Fibroblast of the aortic adventitia (primary cell): ENCODE data around the gene RARB. TPM values are rescaled to one million over a fixed set of nuclear protein-coding genes. Genes with fewer than 3 reads are reported as not detected.
A peak's percentile ranks its signal among the peaks of the same experiment; 100 is the strongest.

ENCODE experiments used
- DNase-seq: peaks from one replicate; pipeline ENCODE4 v3.0.0-alpha.2; 2010; ENCODE audit warnings: low read depth
- H3K4me3 ChIP-seq: 2 replicates; pipeline ENCODE4 v1.5.1; 2011; ENCODE audit warnings: low read depth, mild to moderate bottlenecking, control low read depth, low read length, moderate library complexity
- total RNA-seq: library from RNA; depleted of rRNA; stranded (reverse); fragments of >200 nt; gene quantifications from 2 replicates; pipeline ENCODE4 v1.2.3, GENCODE V29; 2012; ENCODE audit warnings: low replicate concordance
- TF ChIP-seq, protein P1 (sequence below): IDR thresholded peaks from 2 replicates; pipeline ENCODE4 v1.5.1; 2011; ENCODE audit warnings: mild to moderate bottlenecking, low read length, control low read depth, inconsistent platforms; ENCODE audit not compliant: insufficient read depth

The RARB gene
- total RNA-seq, result 3.1 and 4.2 TPM in 2 replicates

DNA sequence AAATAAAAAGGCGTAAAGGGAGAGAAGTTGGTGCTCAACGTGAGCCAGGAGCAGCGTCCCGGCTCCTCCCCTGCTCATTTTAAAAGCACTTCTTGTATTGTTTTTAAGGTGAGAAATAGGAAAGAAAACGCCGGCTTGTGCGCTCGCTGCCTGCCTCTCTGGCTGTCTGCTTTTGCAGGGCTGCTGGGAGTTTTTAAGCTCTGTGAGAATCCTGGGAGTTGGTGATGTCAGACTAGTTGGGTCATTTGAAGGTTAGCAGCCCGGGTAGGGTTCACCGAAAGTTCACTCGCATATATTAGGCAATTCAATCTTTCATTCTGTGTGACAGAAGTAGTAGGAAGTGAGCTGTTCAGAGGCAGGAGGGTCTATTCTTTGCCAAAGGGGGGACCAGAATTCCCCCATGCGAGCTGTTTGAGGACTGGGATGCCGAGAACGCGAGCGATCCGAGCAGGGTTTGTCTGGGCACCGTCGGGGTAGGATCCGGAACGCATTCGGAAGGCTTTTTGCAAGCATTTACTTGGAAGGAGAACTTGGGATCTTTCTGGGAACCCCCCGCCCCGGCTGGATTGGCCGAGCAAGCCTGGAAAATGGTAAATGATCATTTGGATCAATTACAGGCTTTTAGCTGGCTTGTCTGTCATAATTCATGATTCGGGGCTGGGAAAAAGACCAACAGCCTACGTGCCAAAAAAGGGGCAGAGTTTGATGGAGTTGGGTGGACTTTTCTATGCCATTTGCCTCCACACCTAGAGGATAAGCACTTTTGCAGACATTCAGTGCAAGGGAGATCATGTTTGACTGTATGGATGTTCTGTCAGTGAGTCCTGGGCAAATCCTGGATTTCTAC lies at the start of gene RARB:
Gene RARB, plus strand, starts transcription at position 322 of the 847 bp plus-strand sequence. Its CDS starts 469 bp downstream, at position 791.
- peak within 1 kb of the TSS; percentile 80 for H3K4me3 ChIP-seq
- TF ChIP-seq, protein P1, sequence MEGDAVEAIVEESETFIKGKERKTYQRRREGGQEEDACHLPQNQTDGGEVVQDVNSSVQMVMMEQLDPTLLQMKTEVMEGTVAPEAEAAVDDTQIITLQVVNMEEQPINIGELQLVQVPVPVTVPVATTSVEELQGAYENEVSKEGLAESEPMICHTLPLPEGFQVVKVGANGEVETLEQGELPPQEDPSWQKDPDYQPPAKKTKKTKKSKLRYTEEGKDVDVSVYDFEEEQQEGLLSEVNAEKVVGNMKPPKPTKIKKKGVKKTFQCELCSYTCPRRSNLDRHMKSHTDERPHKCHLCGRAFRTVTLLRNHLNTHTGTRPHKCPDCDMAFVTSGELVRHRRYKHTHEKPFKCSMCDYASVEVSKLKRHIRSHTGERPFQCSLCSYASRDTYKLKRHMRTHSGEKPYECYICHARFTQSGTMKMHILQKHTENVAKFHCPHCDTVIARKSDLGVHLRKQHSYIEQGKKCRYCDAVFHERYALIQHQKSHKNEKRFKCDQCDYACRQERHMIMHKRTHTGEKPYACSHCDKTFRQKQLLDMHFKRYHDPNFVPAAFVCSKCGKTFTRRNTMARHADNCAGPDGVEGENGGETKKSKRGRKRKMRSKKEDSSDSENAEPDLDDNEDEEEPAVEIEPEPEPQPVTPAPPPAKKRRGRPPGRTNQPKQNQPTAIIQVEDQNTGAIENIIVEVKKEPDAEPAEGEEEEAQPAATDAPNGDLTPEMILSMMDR, result no peak
- DNase-seq, result peak; percentile 96

DNA sequence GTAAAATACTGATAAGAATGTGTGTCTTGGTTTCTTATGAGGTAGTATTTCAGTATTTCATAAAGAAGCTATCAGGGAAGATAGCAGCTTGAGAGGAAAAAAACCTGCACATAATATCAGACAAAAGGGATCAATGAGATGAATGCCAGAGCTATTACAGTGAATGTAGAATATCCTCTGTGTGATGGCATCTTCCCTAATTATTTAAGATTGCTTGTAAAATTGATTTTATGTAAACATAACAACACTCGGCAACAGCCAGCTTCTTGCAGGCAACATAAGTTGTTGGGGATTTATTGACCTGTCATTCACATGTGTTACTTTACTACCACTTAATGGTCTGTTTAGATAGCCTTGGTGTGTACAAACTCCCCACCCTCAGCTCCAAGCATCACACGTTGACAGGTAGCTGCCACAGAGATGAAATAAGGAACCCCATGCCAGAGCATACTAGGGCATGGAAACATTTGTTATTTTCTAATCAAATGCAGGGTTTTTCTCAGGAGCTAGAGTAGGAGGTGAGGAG lies 49.2 kb upstream of the RARB start:
- TF ChIP-seq, protein P1, result no peak
- DNase-seq, result no peak
- H3K4me3 ChIP-seq, result no peak overlapping the region

- no peak for DNase-seq
- no peak overlapping the region for H3K4me3 ChIP-seq
- TF ChIP-seq, protein P1, result no peak
Measured at GRCh38 chr3:25380222-25380739, 47.8 kb upstream of the RARB start.

- no peak overlapping the region for H3K4me3 ChIP-seq
- no peak for DNase-seq
- TF ChIP-seq, protein P1, result no peak
Measured at GRCh38 chr3:25381083-25381482, 47.0 kb upstream of the RARB start.

- no peak for DNase-seq
- TF ChIP-seq, protein P1, result no peak
Measured at GRCh38 chr3:25384471-25384870, 43.6 kb upstream of the RARB start.

DNA sequence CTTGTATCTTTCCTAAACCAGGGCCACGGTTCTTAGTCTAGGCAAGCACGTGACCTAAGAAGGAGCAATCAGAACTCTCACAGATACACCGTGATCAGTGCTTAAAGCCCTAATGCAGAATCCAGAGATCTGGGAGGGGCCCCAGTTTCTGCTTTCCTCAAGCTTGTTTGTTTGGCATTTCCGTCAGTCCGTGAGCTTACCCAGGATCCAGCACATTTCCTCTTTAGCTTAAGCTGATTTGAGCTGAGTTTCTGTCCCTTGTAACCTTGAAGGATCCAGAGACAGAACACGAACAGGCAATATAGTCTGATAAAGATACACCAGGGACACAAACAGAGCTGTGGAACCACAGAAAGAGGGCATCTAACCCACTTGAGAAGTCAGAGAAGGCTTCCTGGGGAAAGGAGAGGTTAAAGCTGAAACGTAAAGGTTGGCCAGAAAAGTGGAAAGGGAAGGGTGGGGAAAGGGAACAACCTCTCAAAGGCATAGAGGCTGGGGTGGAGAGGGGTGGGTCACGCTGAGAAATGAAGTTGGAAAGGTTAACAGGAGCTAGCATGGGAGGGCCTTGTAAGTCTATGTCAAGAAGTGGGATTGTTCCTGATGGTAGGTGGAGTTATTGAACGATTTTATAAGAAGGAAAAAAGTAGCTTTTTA lies 42.1 kb upstream of the RARB start:
- TF ChIP-seq, protein P1, result no peak
- DNase-seq, result no peak
- no peak overlapping the region for H3K4me3 ChIP-seq

More at GRCh38 chr3:25384471-25384870, 43.6 kb upstream of the RARB start:
- no peak overlapping the region for H3K4me3 ChIP-seq
